Metanephros (tissue), 1 donor: ENCODE results near the gene RHBDL1. TPM values are rescaled to one million over a fixed set of nuclear protein-coding genes. Genes with fewer than 3 reads are reported as not detected.

ENCODE experiments used
- total RNA-seq: library from RNA; depleted of rRNA; stranded (reverse); fragments of >200 nt; gene quantifications from one replicate; pipeline ENCODE4 v1.2.3, GENCODE V29; 2014

Gene RHBDL1
- total RNA-seq, 1 donor from 2014 or later = 2.6 TPM

Other genes starting within 250 kb of the RHBDL1 start
- gene CAPN15, start 148.0 kb upstream of the RHBDL1 start, total RNA-seq = 37.6 TPM
- gene PRR35, start 115.3 kb upstream of the RHBDL1 start, total RNA-seq = 9.4 TPM
- gene NHLRC4, start 108.7 kb upstream of the RHBDL1 start, total RNA-seq = 18.0 TPM
- gene PIGQ, start 105.7 kb upstream of the RHBDL1 start, total RNA-seq = 76.1 TPM
- 24.2 TPM for gene RAB40C, start 85.6 kb upstream of the RHBDL1 start, total RNA-seq
- 1.8 TPM for gene WFIKKN1, start 44.7 kb upstream of the RHBDL1 start, total RNA-seq
- gene METTL26, start 39.4 kb upstream of the RHBDL1 start, total RNA-seq = 91.8 TPM
- 23.1 TPM for gene MCRIP2, start 33.8 kb upstream of the RHBDL1 start, total RNA-seq
- 48.3 TPM for gene WDR90, start 26.3 kb upstream of the RHBDL1 start, total RNA-seq
- 84.5 TPM for gene RHOT2, start 7.5 kb upstream of the RHBDL1 start, total RNA-seq
- 71.7 TPM for gene STUB1, start 4.7 kb downstream of the RHBDL1 start, total RNA-seq
- 50.0 TPM for gene JMJD8, start 8.7 kb downstream of the RHBDL1 start, total RNA-seq
- 13.3 TPM for gene WDR24, start 14.7 kb downstream of the RHBDL1 start, total RNA-seq
- gene FBXL16, start 30.1 kb downstream of the RHBDL1 start, total RNA-seq = 0.93 TPM
- 21.3 TPM for gene METRN, start 39.4 kb downstream of the RHBDL1 start, total RNA-seq
- gene ANTKMT, start 45.5 kb downstream of the RHBDL1 start, total RNA-seq = 19.9 TPM
- gene CCDC78, start 50.8 kb downstream of the RHBDL1 start, total RNA-seq = 0.93 TPM
- 4.5 TPM for gene HAGHL, start 51.4 kb downstream of the RHBDL1 start, total RNA-seq
- 47.6 TPM for gene CIAO3, start 65.3 kb downstream of the RHBDL1 start, total RNA-seq
- 11.8 TPM for gene MSLN, start 85.1 kb downstream of the RHBDL1 start, total RNA-seq
- 17.9 TPM for gene RPUSD1, start 112.7 kb downstream of the RHBDL1 start, total RNA-seq
- 25.5 TPM for gene CHTF18, start 112.9 kb downstream of the RHBDL1 start, total RNA-seq
- not detected for gene GNG13, start 125.1 kb downstream of the RHBDL1 start, total RNA-seq